ENCODE measurements around the gene GTPBP6.

The GTPBP6 gene

GRCh38 chrX:318739-319578, at the start of gene GTPBP6:
GTPBP6 (minus strand) TSS chrX:318796; CDS start chrX:318787, 9 bp downstream.
- peak; percentile 98 for DNase-seq (ENCODE audit: low read depth)

- no peak for DNase-seq (ENCODE audit: low read depth)
Measured at GRCh38 chrX:367866-368265, 49.3 kb upstream of the GTPBP6 start.

- DNase-seq (ENCODE audit: low read depth) = no peak
Measured at GRCh38 chrX:367349-367748, 48.8 kb upstream of the GTPBP6 start.

- DNase-seq (ENCODE audit: low read depth) = no peak
Measured at GRCh38 chrX:363621-364375, 45.2 kb upstream of the GTPBP6 start.

- no peak for DNase-seq (ENCODE audit: low read depth)
Measured at GRCh38 chrX:362937-363620, 44.5 kb upstream of the GTPBP6 start.

- no peak for DNase-seq (ENCODE audit: low read depth)
Measured at GRCh38 chrX:362351-362750, 43.8 kb upstream of the GTPBP6 start.

- DNase-seq (ENCODE audit: low read depth) = no peak
Measured at GRCh38 chrX:361231-362145, 42.9 kb upstream of the GTPBP6 start.

- DNase-seq (ENCODE audit: low read depth) = no peak
Measured at GRCh38 chrX:360496-361150, 42.0 kb upstream of the GTPBP6 start.

GRCh38 chrX:358651-359143, 40.1 kb upstream of the GTPBP6 start:
- DNase-seq (ENCODE audit: low read depth) = no peak

- DNase-seq (ENCODE audit: low read depth) = no peak
Measured at GRCh38 chrX:357693-358471, 39.3 kb upstream of the GTPBP6 start.

- DNase-seq (ENCODE audit: low read depth) = no peak
Measured at GRCh38 chrX:357035-357692, 38.6 kb upstream of the GTPBP6 start.

GRCh38 chrX:356385-357034, 37.9 kb upstream of the GTPBP6 start:
- no peak for DNase-seq (ENCODE audit: low read depth)

- no peak for DNase-seq (ENCODE audit: low read depth)
Measured at GRCh38 chrX:355329-356050, 36.9 kb upstream of the GTPBP6 start.

- no peak for DNase-seq (ENCODE audit: low read depth)
Measured at GRCh38 chrX:353566-354535, 35.3 kb upstream of the GTPBP6 start.

- no peak for DNase-seq (ENCODE audit: low read depth)
Measured at GRCh38 chrX:352582-353314, 34.2 kb upstream of the GTPBP6 start.

- DNase-seq (ENCODE audit: low read depth) = no peak
Measured at GRCh38 chrX:352181-352580, 33.6 kb upstream of the GTPBP6 start.

Measured in stimulated activated CD8-positive, alpha-beta memory T cell treated with anti-CD3 and anti-CD28 coated beads, Interleukin-12 subunit alpha, Interleukin-12 subunit beta, amount 100 ng/mL, for 4 hours (primary cell).